GM12878 (cell line): ENCODE data around the gene WWTR1.

Experiments
- CHD4 ChIP-seq: fragments of 200-600 bp; sonication (generic); IDR thresholded peaks from 2 replicates; pipeline ENCODE4 v1.6.1; 2016; ENCODE audit warnings: mild to moderate bottlenecking
- CTCF ChIP-seq, 3 experiments: IDR thresholded peaks in 2 of 3; conservative IDR thresholded peaks in 1 of 3; 2 replicates each; pipeline ENCODE4 v1.5.1; 2011; ENCODE audit warnings: low read depth in 3 of 3, low read length in 3 of 3, mild to moderate bottlenecking in 3 of 3, control low read depth in 2 of 3, moderate library complexity in 2 of 3, inconsistent platforms in 1 of 3, mixed read lengths in 1 of 3; ENCODE audit not compliant: control insufficient read depth in 2 of 3, insufficient read depth in 1 of 3; ENCODE audit errors: extremely low read depth in 1 of 3
- DPF2 ChIP-seq: fragments of 450-650 bp; IDR thresholded peaks from 2 replicates; pipeline ENCODE4 v1.6.1; 2017; ENCODE audit warnings: mild to moderate bottlenecking
- FOXM1 ChIP-seq: IDR thresholded peaks from 2 replicates; pipeline ENCODE4 v1.6.1; 2012; ENCODE audit warnings: low read depth, mild to moderate bottlenecking, inconsistent platforms, low read length, moderate library complexity
- MYC ChIP-seq: IDR thresholded peaks from 2 replicates; pipeline ENCODE4 v1.6.1; 2011; ENCODE audit warnings: mild to moderate bottlenecking, low read length, moderate library complexity, inconsistent platforms; ENCODE audit not compliant: insufficient read depth, insufficient replicate concordance, insufficient read length, severe bottlenecking
- POLR2AphosphoS2 ChIP-seq: IDR thresholded peaks from 2 replicates; pipeline ENCODE4 v1.6.1; 2011; ENCODE audit warnings: low read depth, mild to moderate bottlenecking, low read length, improper control_type of control experiment, moderate library complexity
- RAD21 ChIP-seq: IDR thresholded peaks from 2 replicates; pipeline ENCODE4 v1.6.1; 2011; ENCODE audit warnings: mild to moderate bottlenecking, low read depth, low read length, moderate library complexity; ENCODE audit not compliant: insufficient read depth
- SRF ChIP-seq, 2 experiments: IDR thresholded peaks; 2 replicates each; pipeline ENCODE4 v1.6.1; 2011; ENCODE audit warnings: low read depth in 2 of 2, low read length in 2 of 2, mild to moderate bottlenecking in 1 of 2, moderate library complexity in 1 of 2
- YY1 ChIP-seq: IDR thresholded peaks from 2 replicates; pipeline ENCODE4 v1.6.1; 2011; ENCODE audit warnings: low read depth, mild to moderate bottlenecking, low read length
- TF ChIP-seq, protein P1 (sequence below): fragments of 450-650 bp; IDR thresholded peaks from 2 replicates; pipeline ENCODE4 v1.6.1; 2017; ENCODE audit warnings: antibody characterized with exemption, mild to moderate bottlenecking, moderate library complexity
- TF ChIP-seq, protein P2 (sequence below): IDR thresholded peaks from 2 replicates; pipeline ENCODE4 v1.6.1; 2011; ENCODE audit warnings: low read depth, mild to moderate bottlenecking, low read length, moderate library complexity, borderline replicate concordance; ENCODE audit errors: extremely low read depth

DNA sequence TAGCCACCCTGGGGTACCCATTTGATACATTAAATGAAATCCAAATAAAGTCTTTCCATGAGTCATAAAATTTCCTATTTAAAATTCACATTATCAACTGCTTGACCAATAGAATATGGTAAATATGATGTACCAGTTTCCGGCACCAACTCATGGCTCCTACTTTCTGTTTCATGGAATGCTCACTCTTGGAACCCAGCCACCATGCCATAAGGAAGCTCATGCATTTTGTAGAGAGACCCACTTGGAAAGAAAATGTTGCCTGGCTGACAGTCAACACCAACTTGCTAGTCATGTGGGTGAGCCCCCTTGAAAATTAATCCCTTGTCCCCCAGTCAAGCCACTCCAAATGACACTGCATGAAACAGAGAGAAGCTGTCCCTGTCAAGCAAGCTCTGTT lies 57.2 kb downstream of the WWTR1 start:
- TF ChIP-seq CTCF (IDR thresholded peaks at IDR 0.05 in 2 of 3, conservative IDR thresholded peaks at IDR 0.05 in 1 of 3; ENCODE audit: control insufficient read depth in 2 of 3, extremely low read depth in 1 of 3, insufficient read depth in 1 of 3, low read depth in 3 of 3, low read length in 3 of 3): no peak
- no peak for TF ChIP-seq POLR2AphosphoS2
- no peak for TF ChIP-seq MYC
- no peak for TF ChIP-seq YY1
- no peak for TF ChIP-seq RAD21
- TF ChIP-seq SRF (IDR thresholded peaks at IDR 0.05; ENCODE audit: low read depth in 2 of 2, low read length in 2 of 2): no peak
- no peak for TF ChIP-seq FOXM1
- no peak for TF ChIP-seq DPF2
- TF ChIP-seq, protein P1, sequence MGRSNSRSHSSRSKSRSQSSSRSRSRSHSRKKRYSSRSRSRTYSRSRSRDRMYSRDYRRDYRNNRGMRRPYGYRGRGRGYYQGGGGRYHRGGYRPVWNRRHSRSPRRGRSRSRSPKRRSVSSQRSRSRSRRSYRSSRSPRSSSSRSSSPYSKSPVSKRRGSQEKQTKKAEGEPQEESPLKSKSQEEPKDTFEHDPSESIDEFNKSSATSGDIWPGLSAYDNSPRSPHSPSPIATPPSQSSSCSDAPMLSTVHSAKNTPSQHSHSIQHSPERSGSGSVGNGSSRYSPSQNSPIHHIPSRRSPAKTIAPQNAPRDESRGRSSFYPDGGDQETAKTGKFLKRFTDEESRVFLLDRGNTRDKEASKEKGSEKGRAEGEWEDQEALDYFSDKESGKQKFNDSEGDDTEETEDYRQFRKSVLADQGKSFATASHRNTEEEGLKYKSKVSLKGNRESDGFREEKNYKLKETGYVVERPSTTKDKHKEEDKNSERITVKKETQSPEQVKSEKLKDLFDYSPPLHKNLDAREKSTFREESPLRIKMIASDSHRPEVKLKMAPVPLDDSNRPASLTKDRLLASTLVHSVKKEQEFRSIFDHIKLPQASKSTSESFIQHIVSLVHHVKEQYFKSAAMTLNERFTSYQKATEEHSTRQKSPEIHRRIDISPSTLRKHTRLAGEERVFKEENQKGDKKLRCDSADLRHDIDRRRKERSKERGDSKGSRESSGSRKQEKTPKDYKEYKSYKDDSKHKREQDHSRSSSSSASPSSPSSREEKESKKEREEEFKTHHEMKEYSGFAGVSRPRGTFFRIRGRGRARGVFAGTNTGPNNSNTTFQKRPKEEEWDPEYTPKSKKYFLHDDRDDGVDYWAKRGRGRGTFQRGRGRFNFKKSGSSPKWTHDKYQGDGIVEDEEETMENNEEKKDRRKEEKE: no peak
- TF ChIP-seq CHD4: no peak
- TF ChIP-seq, protein P2, sequence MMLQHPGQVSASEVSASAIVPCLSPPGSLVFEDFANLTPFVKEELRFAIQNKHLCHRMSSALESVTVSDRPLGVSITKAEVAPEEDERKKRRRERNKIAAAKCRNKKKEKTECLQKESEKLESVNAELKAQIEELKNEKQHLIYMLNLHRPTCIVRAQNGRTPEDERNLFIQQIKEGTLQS: no peak
